Vagina (tissue), 2 donors: ENCODE results near the gene PTPRD.

Source experiments
- POLR2A ChIP-seq, 2 donors: fragments of 450-650 bp; IDR thresholded peaks; one replicate each; pipeline ENCODE4 v1.6.1; 2017; ENCODE audit warnings: antibody characterized with exemption in 2 of 2, mild to moderate bottlenecking in 2 of 2, moderate library complexity in 2 of 2
- TF ChIP-seq, protein P1 (sequence below), 3 experiments: fragments of 450-650 bp in 2 of 3; fragments of 200-600 bp in 1 of 3; sonication (generic) in 1 of 3; IDR thresholded peaks; one replicate each; pipeline ENCODE4 v1.5.1; 2017 to 2019; ENCODE audit warnings: antibody characterized with exemption in 3 of 3, mild to moderate bottlenecking in 2 of 3, moderate library complexity in 2 of 3

DNA sequence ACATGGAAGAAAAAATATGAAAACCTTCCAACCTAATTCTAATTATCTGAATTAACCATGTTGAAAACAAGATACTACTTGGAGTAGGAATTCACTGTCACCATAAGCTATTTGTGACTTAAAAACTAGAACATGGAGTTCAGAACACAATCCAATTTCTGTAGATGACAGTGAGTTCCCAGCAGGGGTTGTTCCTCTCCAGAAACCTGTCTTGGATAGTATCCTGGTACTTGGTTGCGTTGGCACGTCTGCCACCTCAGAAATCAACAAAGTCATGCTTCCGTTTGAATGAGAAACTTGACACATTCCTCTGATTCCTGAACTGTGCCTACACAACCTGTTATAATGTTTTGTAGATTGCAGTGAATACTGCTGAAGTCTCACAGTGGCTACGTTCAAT is 2023.3 kb downstream of the PTPRD start:
- no peak for TF ChIP-seq POLR2A (IDR thresholded peaks at IDR 0.05)
- TF ChIP-seq, protein P1, sequence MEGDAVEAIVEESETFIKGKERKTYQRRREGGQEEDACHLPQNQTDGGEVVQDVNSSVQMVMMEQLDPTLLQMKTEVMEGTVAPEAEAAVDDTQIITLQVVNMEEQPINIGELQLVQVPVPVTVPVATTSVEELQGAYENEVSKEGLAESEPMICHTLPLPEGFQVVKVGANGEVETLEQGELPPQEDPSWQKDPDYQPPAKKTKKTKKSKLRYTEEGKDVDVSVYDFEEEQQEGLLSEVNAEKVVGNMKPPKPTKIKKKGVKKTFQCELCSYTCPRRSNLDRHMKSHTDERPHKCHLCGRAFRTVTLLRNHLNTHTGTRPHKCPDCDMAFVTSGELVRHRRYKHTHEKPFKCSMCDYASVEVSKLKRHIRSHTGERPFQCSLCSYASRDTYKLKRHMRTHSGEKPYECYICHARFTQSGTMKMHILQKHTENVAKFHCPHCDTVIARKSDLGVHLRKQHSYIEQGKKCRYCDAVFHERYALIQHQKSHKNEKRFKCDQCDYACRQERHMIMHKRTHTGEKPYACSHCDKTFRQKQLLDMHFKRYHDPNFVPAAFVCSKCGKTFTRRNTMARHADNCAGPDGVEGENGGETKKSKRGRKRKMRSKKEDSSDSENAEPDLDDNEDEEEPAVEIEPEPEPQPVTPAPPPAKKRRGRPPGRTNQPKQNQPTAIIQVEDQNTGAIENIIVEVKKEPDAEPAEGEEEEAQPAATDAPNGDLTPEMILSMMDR (IDR thresholded peaks at IDR 0.05): no peak
